ENCODE measurements around the gene PRKCH. TPM values are rescaled to one million over a fixed set of nuclear protein-coding genes. Genes with fewer than 3 reads are reported as not detected.

PRKCH gene
- total and polyA plus RNA-seq, 2 of the 13 experiments (the other 11 are each of a cell fraction or from before 2014, with no cell fraction given) = 0.48 to 1.3 TPM

DNA sequence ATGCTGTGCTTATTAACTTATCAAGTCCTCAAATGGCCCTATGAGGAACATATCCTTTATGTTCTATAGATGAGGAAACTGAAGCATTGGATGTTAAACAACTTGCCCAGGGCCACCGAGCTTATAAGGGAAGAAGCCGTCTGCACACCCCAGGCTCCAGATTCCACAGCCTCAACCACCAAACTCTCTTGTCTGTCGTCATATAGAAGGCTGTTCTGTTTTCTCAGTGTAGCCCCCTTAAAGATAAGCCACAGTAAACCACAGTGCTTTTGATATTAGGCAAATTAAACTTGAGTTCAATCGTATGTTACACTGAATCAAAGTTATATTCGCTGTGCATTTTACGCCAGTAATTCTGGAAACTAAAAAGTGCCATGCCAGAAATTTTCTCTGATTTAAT, 116.7 kb downstream of the PRKCH start (continued):
- TF ChIP-seq, protein P1, sequence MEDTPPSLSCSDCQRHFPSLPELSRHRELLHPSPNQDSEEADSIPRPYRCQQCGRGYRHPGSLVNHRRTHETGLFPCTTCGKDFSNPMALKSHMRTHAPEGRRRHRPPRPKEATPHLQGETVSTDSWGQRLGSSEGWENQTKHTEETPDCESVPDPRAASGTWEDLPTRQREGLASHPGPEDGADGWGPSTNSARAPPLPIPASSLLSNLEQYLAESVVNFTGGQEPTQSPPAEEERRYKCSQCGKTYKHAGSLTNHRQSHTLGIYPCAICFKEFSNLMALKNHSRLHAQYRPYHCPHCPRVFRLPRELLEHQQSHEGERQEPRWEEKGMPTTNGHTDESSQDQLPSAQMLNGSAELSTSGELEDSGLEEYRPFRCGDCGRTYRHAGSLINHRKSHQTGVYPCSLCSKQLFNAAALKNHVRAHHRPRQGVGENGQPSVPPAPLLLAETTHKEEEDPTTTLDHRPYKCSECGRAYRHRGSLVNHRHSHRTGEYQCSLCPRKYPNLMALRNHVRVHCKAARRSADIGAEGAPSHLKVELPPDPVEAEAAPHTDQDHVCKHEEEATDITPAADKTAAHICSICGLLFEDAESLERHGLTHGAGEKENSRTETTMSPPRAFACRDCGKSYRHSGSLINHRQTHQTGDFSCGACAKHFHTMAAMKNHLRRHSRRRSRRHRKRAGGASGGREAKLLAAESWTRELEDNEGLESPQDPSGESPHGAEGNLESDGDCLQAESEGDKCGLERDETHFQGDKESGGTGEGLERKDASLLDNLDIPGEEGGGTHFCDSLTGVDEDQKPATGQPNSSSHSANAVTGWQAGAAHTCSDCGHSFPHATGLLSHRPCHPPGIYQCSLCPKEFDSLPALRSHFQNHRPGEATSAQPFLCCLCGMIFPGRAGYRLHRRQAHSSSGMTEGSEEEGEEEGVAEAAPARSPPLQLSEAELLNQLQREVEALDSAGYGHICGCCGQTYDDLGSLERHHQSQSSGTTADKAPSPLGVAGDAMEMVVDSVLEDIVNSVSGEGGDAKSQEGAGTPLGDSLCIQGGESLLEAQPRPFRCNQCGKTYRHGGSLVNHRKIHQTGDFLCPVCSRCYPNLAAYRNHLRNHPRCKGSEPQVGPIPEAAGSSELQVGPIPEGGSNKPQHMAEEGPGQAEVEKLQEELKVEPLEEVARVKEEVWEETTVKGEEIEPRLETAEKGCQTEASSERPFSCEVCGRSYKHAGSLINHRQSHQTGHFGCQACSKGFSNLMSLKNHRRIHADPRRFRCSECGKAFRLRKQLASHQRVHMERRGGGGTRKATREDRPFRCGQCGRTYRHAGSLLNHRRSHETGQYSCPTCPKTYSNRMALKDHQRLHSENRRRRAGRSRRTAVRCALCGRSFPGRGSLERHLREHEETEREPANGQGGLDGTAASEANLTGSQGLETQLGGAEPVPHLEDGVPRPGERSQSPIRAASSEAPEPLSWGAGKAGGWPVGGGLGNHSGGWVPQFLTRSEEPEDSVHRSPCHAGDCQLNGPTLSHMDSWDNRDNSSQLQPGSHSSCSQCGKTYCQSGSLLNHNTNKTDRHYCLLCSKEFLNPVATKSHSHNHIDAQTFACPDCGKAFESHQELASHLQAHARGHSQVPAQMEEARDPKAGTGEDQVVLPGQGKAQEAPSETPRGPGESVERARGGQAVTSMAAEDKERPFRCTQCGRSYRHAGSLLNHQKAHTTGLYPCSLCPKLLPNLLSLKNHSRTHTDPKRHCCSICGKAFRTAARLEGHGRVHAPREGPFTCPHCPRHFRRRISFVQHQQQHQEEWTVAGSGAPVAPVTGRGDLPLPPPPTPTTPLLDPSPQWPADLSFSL (CRISPR knock-in tag; IDR thresholded peaks at IDR 0.05) = no peak

DNA sequence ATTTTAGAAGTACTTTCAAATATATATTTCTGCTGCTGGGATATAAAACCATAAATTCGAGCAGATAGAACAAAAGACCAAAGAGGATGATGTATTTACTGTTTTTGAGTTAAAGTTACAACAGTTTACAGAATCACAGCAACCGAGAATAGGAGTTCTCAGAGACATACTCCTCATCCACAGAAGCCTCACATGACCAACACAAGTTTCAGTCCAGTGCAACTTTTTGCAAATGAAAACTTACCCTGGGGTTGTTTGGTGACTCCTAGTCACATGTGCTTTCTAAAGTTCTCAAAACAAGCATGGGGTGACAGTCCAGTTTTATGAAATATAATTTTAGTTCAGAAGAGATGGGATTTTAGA, 117.1 kb downstream of the PRKCH start:
- Histone ChIP-seq H3K36me3 (replicated peaks in 1 of 2; ENCODE audit: control insufficient read depth in 1 of 2, insufficient read depth in 2 of 2, low read length in 2 of 2) (no peaks in the 10 kb centered on the region), H2AFZ (ENCODE audit: low read length) (no peak overlapping the region), H3K9me3 (ENCODE audit: low read length) (no peaks in the 10 kb centered on the region), H4K20me1 (ENCODE audit: insufficient read depth, low read length) (no peaks in the 10 kb centered on the region), H3K4me1 (ENCODE audit: insufficient read depth, low read length) (peaks cover 16% of the 10 kb centered on the region), H3K4me2 (ENCODE audit: low read depth, low read length) (peak overlapping the region; percentile 74; the same call in 1 of the 2 replicates), H3K27ac (ENCODE audit: extremely low read length, insufficient read depth, low read length) (no peak overlapping the region), H3K79me2 (ENCODE audit: insufficient read depth, low read length) (no peaks in the 10 kb centered on the region), H3K27me3 (ENCODE audit: control insufficient read depth in 1 of 2, insufficient read depth in 2 of 2, low read length in 2 of 2) (no peaks in the 10 kb centered on the region), H3K9ac (ENCODE audit: insufficient read depth, low read depth, low read length) (no peak overlapping the region), H3K4me3 (replicated peaks in 1 of 3; ENCODE audit: insufficient read depth in 1 of 3, low read depth in 2 of 3, low read length in 3 of 3) (no peak overlapping the region)
- DNase-seq (ENCODE audit: low spot score) = no peak
- BruUV-seq (replicated peaks) = no TSS peak
- in situ Hi-C loops (cut with HindIII; ENCODE audit: extremely low pct_ligation_motif_present, low pct_unique_long_range_greater_than_20kb) = no loop called here
- TF ChIP-seq BCL6 (CRISPR knock-in tag; IDR thresholded peaks at IDR 0.05) (no peak), HMGA1 (CRISPR knock-in tag; conservative IDR thresholded peaks at IDR 0.05) (no peak), SAFB2 (CRISPR knock-in tag; IDR thresholded peaks at IDR 0.05; ENCODE audit: borderline replicate concordance, low read depth) (no peak), SIX4 (CRISPR knock-in tag; IDR thresholded peaks at IDR 0.05) (no peak), RFX3 (CRISPR knock-in tag; IDR thresholded peaks at IDR 0.05) (no peak), MAF1 (CRISPR knock-in tag; IDR thresholded peaks at IDR 0.05; ENCODE audit: borderline replicate concordance) (no peak), EZH2 (conservative IDR thresholded peaks at IDR 0.05; ENCODE audit: low read depth, low read length) (no peak)
- TF ChIP-seq, protein P2, sequence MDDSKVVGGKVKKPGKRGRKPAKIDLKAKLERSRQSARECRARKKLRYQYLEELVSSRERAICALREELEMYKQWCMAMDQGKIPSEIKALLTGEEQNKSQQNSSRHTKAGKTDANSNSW (CRISPR knock-in tag; IDR thresholded peaks at IDR 0.05; ENCODE audit: borderline replicate concordance) = no peak
- TF ChIP-seq, protein P3, sequence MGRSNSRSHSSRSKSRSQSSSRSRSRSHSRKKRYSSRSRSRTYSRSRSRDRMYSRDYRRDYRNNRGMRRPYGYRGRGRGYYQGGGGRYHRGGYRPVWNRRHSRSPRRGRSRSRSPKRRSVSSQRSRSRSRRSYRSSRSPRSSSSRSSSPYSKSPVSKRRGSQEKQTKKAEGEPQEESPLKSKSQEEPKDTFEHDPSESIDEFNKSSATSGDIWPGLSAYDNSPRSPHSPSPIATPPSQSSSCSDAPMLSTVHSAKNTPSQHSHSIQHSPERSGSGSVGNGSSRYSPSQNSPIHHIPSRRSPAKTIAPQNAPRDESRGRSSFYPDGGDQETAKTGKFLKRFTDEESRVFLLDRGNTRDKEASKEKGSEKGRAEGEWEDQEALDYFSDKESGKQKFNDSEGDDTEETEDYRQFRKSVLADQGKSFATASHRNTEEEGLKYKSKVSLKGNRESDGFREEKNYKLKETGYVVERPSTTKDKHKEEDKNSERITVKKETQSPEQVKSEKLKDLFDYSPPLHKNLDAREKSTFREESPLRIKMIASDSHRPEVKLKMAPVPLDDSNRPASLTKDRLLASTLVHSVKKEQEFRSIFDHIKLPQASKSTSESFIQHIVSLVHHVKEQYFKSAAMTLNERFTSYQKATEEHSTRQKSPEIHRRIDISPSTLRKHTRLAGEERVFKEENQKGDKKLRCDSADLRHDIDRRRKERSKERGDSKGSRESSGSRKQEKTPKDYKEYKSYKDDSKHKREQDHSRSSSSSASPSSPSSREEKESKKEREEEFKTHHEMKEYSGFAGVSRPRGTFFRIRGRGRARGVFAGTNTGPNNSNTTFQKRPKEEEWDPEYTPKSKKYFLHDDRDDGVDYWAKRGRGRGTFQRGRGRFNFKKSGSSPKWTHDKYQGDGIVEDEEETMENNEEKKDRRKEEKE (IDR thresholded peaks at IDR 0.05) = no peak
- POLR2A ChIA-PET = no interaction called here
- FAIRE-seq = no peak
- intact Hi-C loops (cut with micrococcal nuclease; ENCODE audit: unreplicated experiment) = no loop called here
- no peak for ATAC-seq
- CTCF ChIA-PET (ENCODE audit: low intra/inter-chr PET ratio, low total read pairs) = no interaction called here
- WGBS (ENCODE audit: low lambda C conversion rate) = 48% methylated on average over 2 of the region's 2 CpGs
